Measurements from ENCODE around the gene TDP2.

TDP2 gene

GRCh38 chr6:24630856-24631505 is 35.7 kb downstream of the TDP2 start:
- H4K20me1 ChIP-seq (ENCODE audit: insufficient read depth, low read length): no peaks in the 10 kb centered on the region
- H3F3A ChIP-seq (ENCODE audit: insufficient read depth, low read length): no peaks in the 10 kb centered on the region
- H3K27me3 ChIP-seq (ENCODE audit: insufficient read depth, low read length): no peaks in the 10 kb centered on the region
- H3K4me2 ChIP-seq (ENCODE audit: low read length): no peak overlapping the region
- no peaks in the 10 kb centered on the region for H3K9me3 ChIP-seq (ENCODE audit: low read length)
- H3K9ac ChIP-seq (ENCODE audit: low read length): no peak overlapping the region
- H2AFZ ChIP-seq (ENCODE audit: low read length): no peak overlapping the region
- H3K36me3 ChIP-seq (ENCODE audit: insufficient read depth, low read length): no peaks in the 10 kb centered on the region
- H3K4me3 ChIP-seq (ENCODE audit: low read depth, low read length, poor library complexity, severe bottlenecking): no peak overlapping the region
- H3K4me1 ChIP-seq (ENCODE audit: insufficient read depth, low read length, severe bottlenecking): no peaks in the 10 kb centered on the region
- no peak for TF ChIP-seq EZH2 (IDR thresholded peaks at IDR 0.05; ENCODE audit: borderline replicate concordance, low read length)
- no peak for TF ChIP-seq CTCF (IDR thresholded peaks at IDR 0.05; ENCODE audit: low read length)
- H3K9me2 ChIP-seq (ENCODE audit: low read depth, low read length): no peaks in the 10 kb centered on the region
- H3K27ac ChIP-seq (ENCODE audit: low read depth, low read length, poor library complexity, severe bottlenecking): no peak overlapping the region
- no peaks in the 10 kb centered on the region for H3K79me2 ChIP-seq (ENCODE audit: insufficient read depth, low read length)

- Histone ChIP-seq H3K79me2 (ENCODE audit: insufficient read depth, low read length) (no peaks in the 10 kb centered on the region), H3K36me3 (ENCODE audit: insufficient read depth, low read length) (no peaks in the 10 kb centered on the region; the same call in 1 of the 2 replicates), H3K9ac (ENCODE audit: low read length) (no peak overlapping the region), H3K9me3 (ENCODE audit: low read length) (no peaks in the 10 kb centered on the region), H3K9me2 (ENCODE audit: low read depth, low read length) (no peaks in the 10 kb centered on the region), H3K27ac (ENCODE audit: low read depth, low read length, poor library complexity, severe bottlenecking) (no peak overlapping the region), H3K4me3 (ENCODE audit: low read depth, low read length, poor library complexity, severe bottlenecking) (no peak overlapping the region), H4K20me1 (ENCODE audit: insufficient read depth, low read length) (no peaks in the 10 kb centered on the region), H3K4me1 (ENCODE audit: insufficient read depth, low read length, severe bottlenecking) (no peaks in the 10 kb centered on the region), H3F3A (ENCODE audit: insufficient read depth, low read length) (no peaks in the 10 kb centered on the region), H2AFZ (ENCODE audit: low read length) (no peak overlapping the region), H3K4me2 (ENCODE audit: low read length) (no peak overlapping the region), H3K27me3 (ENCODE audit: insufficient read depth, low read length) (peaks cover 6% of the 10 kb centered on the region; the same call in 1 of the 2 replicates)
- no peak for TF ChIP-seq EZH2 (IDR thresholded peaks at IDR 0.05; ENCODE audit: borderline replicate concordance, low read length)
- TF ChIP-seq CTCF (IDR thresholded peaks at IDR 0.05; ENCODE audit: low read length): no peak
Observed at GRCh38 chr6:24621626-24622289, 44.9 kb downstream of the TDP2 start.

GRCh38 chr6:24620637-24621036 is 46.1 kb downstream of the TDP2 start:
- Histone ChIP-seq H3K4me1 (ENCODE audit: insufficient read depth, low read length, severe bottlenecking) (no peaks in the 10 kb centered on the region), H3K9ac (ENCODE audit: low read length) (no peak overlapping the region), H3K27me3 (ENCODE audit: insufficient read depth, low read length) (peaks cover 6% of the 10 kb centered on the region; the same call in 1 of the 2 replicates), H3K36me3 (ENCODE audit: insufficient read depth, low read length) (no peaks in the 10 kb centered on the region; the same call in 1 of the 2 replicates), H3K4me3 (ENCODE audit: low read depth, low read length, poor library complexity, severe bottlenecking) (no peak overlapping the region), H2AFZ (ENCODE audit: low read length) (no peak overlapping the region), H3K27ac (ENCODE audit: low read depth, low read length, poor library complexity, severe bottlenecking) (no peak overlapping the region), H3K9me2 (ENCODE audit: low read depth, low read length) (no peaks in the 10 kb centered on the region), H3K4me2 (ENCODE audit: low read length) (no peak overlapping the region), H3F3A (ENCODE audit: insufficient read depth, low read length) (no peaks in the 10 kb centered on the region), H4K20me1 (ENCODE audit: insufficient read depth, low read length) (no peaks in the 10 kb centered on the region), H3K9me3 (ENCODE audit: low read length) (no peaks in the 10 kb centered on the region), H3K79me2 (ENCODE audit: insufficient read depth, low read length) (no peaks in the 10 kb centered on the region)
- no peak for TF ChIP-seq EZH2 (IDR thresholded peaks at IDR 0.05; ENCODE audit: borderline replicate concordance, low read length)
- no peak for TF ChIP-seq CTCF (IDR thresholded peaks at IDR 0.05; ENCODE audit: low read length)

Measured in OCI-LY1 (cell line).